Measurements from ENCODE around the gene FOSL1. TPM values are rescaled to one million over a fixed set of nuclear protein-coding genes. Genes with fewer than 3 reads are reported as not detected.

The FOSL1 gene
- total RNA-seq, 1 donor from 2014 or later, result 172 TPM

- H3K4me3 ChIP-seq (ENCODE audit: low read depth, low read length), result no peak overlapping the region
- no peak for DNase-seq (ENCODE audit: low read depth)
- TF ChIP-seq CTCF (conservative IDR thresholded peaks at IDR 0.05; ENCODE audit: low read depth, low read length), result no peak
These were observed 16.9 kb upstream of the FOSL1 start for GRCh38 chr11:65917077-65917433.

- no peak for TF ChIP-seq CTCF (conservative IDR thresholded peaks at IDR 0.05; ENCODE audit: low read depth, low read length)
- no peak for DNase-seq (ENCODE audit: low read depth)
- H3K4me3 ChIP-seq (ENCODE audit: low read depth, low read length), result peak overlapping the region; percentile 5
These were observed 16.2 kb upstream of the FOSL1 start for GRCh38 chr11:65916391-65916790.

- DNase-seq (ENCODE audit: low read depth), result peak; percentile 75
- no peak for TF ChIP-seq CTCF (conservative IDR thresholded peaks at IDR 0.05; ENCODE audit: low read depth, low read length)
- H3K4me3 ChIP-seq (ENCODE audit: low read depth, low read length), result peak overlapping the region; percentile 5
These were observed 15.6 kb upstream of the FOSL1 start for GRCh38 chr11:65915821-65916251.

- TF ChIP-seq CTCF (conservative IDR thresholded peaks at IDR 0.05; ENCODE audit: low read depth, low read length), result no peak
- no peak for DNase-seq (ENCODE audit: low read depth)
- H3K4me3 ChIP-seq (ENCODE audit: low read depth, low read length), result no peak overlapping the region
These were observed 15.1 kb upstream of the FOSL1 start for GRCh38 chr11:65915101-65915820.

- DNase-seq (ENCODE audit: low read depth), result no peak
- TF ChIP-seq CTCF (conservative IDR thresholded peaks at IDR 0.05; ENCODE audit: low read depth, low read length), result no peak
- H3K4me3 ChIP-seq (ENCODE audit: low read depth, low read length), result no peak overlapping the region
These were observed 12.7 kb upstream of the FOSL1 start for GRCh38 chr11:65912845-65913244.

GRCh38 chr11:65911682-65912568 lies 11.7 kb upstream of the FOSL1 start:
- peak; percentile 32 for TF ChIP-seq CTCF (conservative IDR thresholded peaks at IDR 0.05; ENCODE audit: low read depth, low read length)
- H3K4me3 ChIP-seq (ENCODE audit: low read depth, low read length), result no peak overlapping the region
- DNase-seq (ENCODE audit: low read depth), result no peak

Measured in epithelial cell of proximal tubule (primary cell).